ENCODE results near the gene THOC1.

The THOC1 gene

GRCh38 chr18:199768-200167 is 68.1 kb downstream of the THOC1 start:
- no peaks in the 10 kb centered on the region for H3K4me1 ChIP-seq (ENCODE audit: control insufficient read depth, insufficient read depth, low read length, poor library complexity, severe bottlenecking)
- peaks cover 41% of the 10 kb centered on the region for H3K36me3 ChIP-seq (ENCODE audit: control insufficient read depth, insufficient read depth, low read length)
- no peaks in the 10 kb centered on the region for H3K27me3 ChIP-seq (replicated peaks; ENCODE audit: control insufficient read depth, insufficient read depth, low read length, poor library complexity, severe bottlenecking)
- DNase-seq = no peak
- no peaks in the 10 kb centered on the region for H3K9me3 ChIP-seq (ENCODE audit: control insufficient read depth, low read length)
- no peak overlapping the region for H3K4me3 ChIP-seq (ENCODE audit: insufficient read depth, low read depth, low read length, poor library complexity, severe bottlenecking)
- H3K27ac ChIP-seq (ENCODE audit: insufficient read depth, low read length, poor library complexity, severe bottlenecking) = no peak overlapping the region

- Histone ChIP-seq H3K9me3 (ENCODE audit: control insufficient read depth, low read length) (no peaks in the 10 kb centered on the region), H3K36me3 (ENCODE audit: control insufficient read depth, insufficient read depth, low read length) (peaks cover 41% of the 10 kb centered on the region), H3K4me1 (ENCODE audit: control insufficient read depth, insufficient read depth, low read length, poor library complexity, severe bottlenecking) (no peaks in the 10 kb centered on the region), H3K27me3 (replicated peaks; ENCODE audit: control insufficient read depth, insufficient read depth, low read length, poor library complexity, severe bottlenecking) (no peaks in the 10 kb centered on the region), H3K27ac (ENCODE audit: insufficient read depth, low read length, poor library complexity, severe bottlenecking) (no peak overlapping the region), H3K4me3 (ENCODE audit: insufficient read depth, low read depth, low read length, poor library complexity, severe bottlenecking) (no peak overlapping the region)
- DNase-seq = no peak
Measured at GRCh38 chr18:199214-199613, 68.6 kb downstream of the THOC1 start.

- H3K36me3 ChIP-seq (ENCODE audit: control insufficient read depth, insufficient read depth, low read length) = peaks cover 28% of the 10 kb centered on the region
- H3K9me3 ChIP-seq (ENCODE audit: control insufficient read depth, low read length) = no peaks in the 10 kb centered on the region
- H3K27me3 ChIP-seq (replicated peaks; ENCODE audit: control insufficient read depth, insufficient read depth, low read length, poor library complexity, severe bottlenecking) = no peaks in the 10 kb centered on the region
- no peaks in the 10 kb centered on the region for H3K4me1 ChIP-seq (ENCODE audit: control insufficient read depth, insufficient read depth, low read length, poor library complexity, severe bottlenecking)
- H3K4me3 ChIP-seq (ENCODE audit: insufficient read depth, low read depth, low read length, poor library complexity, severe bottlenecking) = no peak overlapping the region
- no peak for DNase-seq
- H3K27ac ChIP-seq (ENCODE audit: insufficient read depth, low read length, poor library complexity, severe bottlenecking) = no peak overlapping the region
Measured at GRCh38 chr18:195651-196050, 72.2 kb downstream of the THOC1 start.

GRCh38 chr18:192801-193200 is 75.0 kb downstream of the THOC1 start:
- H3K9me3 ChIP-seq (ENCODE audit: control insufficient read depth, low read length) = no peaks in the 10 kb centered on the region
- DNase-seq = no peak

GRCh38 chr18:191725-192124 is 76.1 kb downstream of the THOC1 start:
- Histone ChIP-seq H3K4me1 (ENCODE audit: control insufficient read depth, insufficient read depth, low read length, poor library complexity, severe bottlenecking) (no peaks in the 10 kb centered on the region), H3K36me3 (ENCODE audit: control insufficient read depth, insufficient read depth, low read length) (peaks cover 3% of the 10 kb centered on the region), H3K27ac (ENCODE audit: insufficient read depth, low read length, poor library complexity, severe bottlenecking) (no peak overlapping the region), H3K4me3 (ENCODE audit: insufficient read depth, low read depth, low read length, poor library complexity, severe bottlenecking) (no peak overlapping the region), H3K9me3 (ENCODE audit: control insufficient read depth, low read length) (no peaks in the 10 kb centered on the region), H3K27me3 (replicated peaks; ENCODE audit: control insufficient read depth, insufficient read depth, low read length, poor library complexity, severe bottlenecking) (no peaks in the 10 kb centered on the region)
- no peak for DNase-seq

More at GRCh38 chr18:192801-193200, 75.0 kb downstream of the THOC1 start:
- Histone ChIP-seq H3K36me3 (ENCODE audit: control insufficient read depth, insufficient read depth, low read length) (peaks cover 14% of the 10 kb centered on the region), H3K4me1 (ENCODE audit: control insufficient read depth, insufficient read depth, low read length, poor library complexity, severe bottlenecking) (no peaks in the 10 kb centered on the region), H3K27ac (ENCODE audit: insufficient read depth, low read length, poor library complexity, severe bottlenecking) (no peak overlapping the region), H3K4me3 (ENCODE audit: insufficient read depth, low read depth, low read length, poor library complexity, severe bottlenecking) (no peak overlapping the region), H3K27me3 (replicated peaks; ENCODE audit: control insufficient read depth, insufficient read depth, low read length, poor library complexity, severe bottlenecking) (no peaks in the 10 kb centered on the region)

GRCh38 chr18:189254-189653 is 78.6 kb downstream of the THOC1 start:
- H3K36me3 ChIP-seq (ENCODE audit: control insufficient read depth, insufficient read depth, low read length) = peaks cover 8% of the 10 kb centered on the region
- H3K27ac ChIP-seq (ENCODE audit: insufficient read depth, low read length, poor library complexity, severe bottlenecking) = no peak overlapping the region
- no peaks in the 10 kb centered on the region for H3K9me3 ChIP-seq (ENCODE audit: control insufficient read depth, low read length)
- no peak overlapping the region for H3K4me3 ChIP-seq (ENCODE audit: insufficient read depth, low read depth, low read length, poor library complexity, severe bottlenecking)
- DNase-seq = no peak
- H3K4me1 ChIP-seq (ENCODE audit: control insufficient read depth, insufficient read depth, low read length, poor library complexity, severe bottlenecking) = no peaks in the 10 kb centered on the region
- no peaks in the 10 kb centered on the region for H3K27me3 ChIP-seq (replicated peaks; ENCODE audit: control insufficient read depth, insufficient read depth, low read length, poor library complexity, severe bottlenecking)

- H3K36me3 ChIP-seq (ENCODE audit: control insufficient read depth, insufficient read depth, low read length) = peaks cover 25% of the 10 kb centered on the region
- no peak for DNase-seq
- H3K27me3 ChIP-seq (replicated peaks; ENCODE audit: control insufficient read depth, insufficient read depth, low read length, poor library complexity, severe bottlenecking) = no peaks in the 10 kb centered on the region
- no peak overlapping the region for H3K27ac ChIP-seq (ENCODE audit: insufficient read depth, low read length, poor library complexity, severe bottlenecking)
- no peak overlapping the region for H3K4me3 ChIP-seq (ENCODE audit: insufficient read depth, low read depth, low read length, poor library complexity, severe bottlenecking)
- H3K9me3 ChIP-seq (ENCODE audit: control insufficient read depth, low read length) = no peaks in the 10 kb centered on the region
- H3K4me1 ChIP-seq (ENCODE audit: control insufficient read depth, insufficient read depth, low read length, poor library complexity, severe bottlenecking) = no peaks in the 10 kb centered on the region
Measured at GRCh38 chr18:183769-184168, 84.1 kb downstream of the THOC1 start.

DNA sequence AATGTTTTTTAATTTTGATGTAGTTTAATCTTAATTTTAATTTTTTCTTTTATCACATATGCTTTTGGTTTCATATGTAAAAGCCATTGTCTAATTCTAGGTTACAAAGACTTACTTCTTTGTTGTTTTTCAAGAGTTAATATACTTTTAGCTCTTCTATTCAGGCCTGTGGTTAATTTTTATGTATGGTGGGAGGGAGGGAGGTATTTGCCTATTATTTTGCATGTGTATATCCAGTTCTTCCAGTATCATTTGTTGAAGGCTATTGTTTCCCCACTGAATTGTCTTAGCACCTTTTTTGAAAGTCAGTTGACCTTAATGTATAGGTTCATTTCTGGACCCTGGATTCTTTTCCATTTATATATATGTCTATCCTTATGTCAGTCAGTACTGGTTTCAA is 86.1 kb downstream of the THOC1 start:
- no peaks in the 10 kb centered on the region for H3K4me1 ChIP-seq (ENCODE audit: control insufficient read depth, insufficient read depth, low read length, poor library complexity, severe bottlenecking)
- DNase-seq = no peak

DNA sequence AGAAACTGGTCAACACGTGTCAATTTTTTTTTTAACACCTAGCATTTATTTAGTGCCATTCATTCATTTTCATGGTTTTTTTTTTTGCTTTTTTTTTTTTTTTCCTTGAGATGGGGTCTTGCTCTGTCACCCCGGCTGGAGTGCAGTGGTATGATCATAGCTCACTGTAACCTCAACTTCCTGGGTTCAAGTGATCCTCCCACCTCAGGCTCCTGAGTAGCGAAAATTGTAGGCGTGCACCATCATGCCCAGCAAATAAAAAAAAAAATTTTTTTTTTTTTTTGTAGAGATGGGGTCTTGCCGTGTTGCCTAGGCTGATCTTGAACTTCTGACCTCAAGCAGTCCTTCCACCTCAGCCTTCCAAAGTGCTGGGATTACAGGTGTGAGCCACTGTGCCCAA is 88.3 kb downstream of the THOC1 start:
- no peak overlapping the region for H3K27ac ChIP-seq (ENCODE audit: insufficient read depth, low read length, poor library complexity, severe bottlenecking)
- DNase-seq = no peak
- peaks cover 20% of the 10 kb centered on the region for H3K36me3 ChIP-seq (ENCODE audit: control insufficient read depth, insufficient read depth, low read length)
- no peaks in the 10 kb centered on the region for H3K27me3 ChIP-seq (replicated peaks; ENCODE audit: control insufficient read depth, insufficient read depth, low read length, poor library complexity, severe bottlenecking)
- no peaks in the 10 kb centered on the region for H3K9me3 ChIP-seq (ENCODE audit: control insufficient read depth, low read length)
- H3K4me1 ChIP-seq (ENCODE audit: control insufficient read depth, insufficient read depth, low read length, poor library complexity, severe bottlenecking) = no peaks in the 10 kb centered on the region
- no peak overlapping the region for H3K4me3 ChIP-seq (ENCODE audit: insufficient read depth, low read depth, low read length, poor library complexity, severe bottlenecking)

More for the DNA sequence above, 86.1 kb downstream of the THOC1 start:
- Histone ChIP-seq H3K4me3 (ENCODE audit: insufficient read depth, low read depth, low read length, poor library complexity, severe bottlenecking) (no peak overlapping the region), H3K27me3 (replicated peaks; ENCODE audit: control insufficient read depth, insufficient read depth, low read length, poor library complexity, severe bottlenecking) (no peaks in the 10 kb centered on the region), H3K36me3 (ENCODE audit: control insufficient read depth, insufficient read depth, low read length) (peaks cover 25% of the 10 kb centered on the region), H3K27ac (ENCODE audit: insufficient read depth, low read length, poor library complexity, severe bottlenecking) (no peak overlapping the region), H3K9me3 (ENCODE audit: control insufficient read depth, low read length) (no peaks in the 10 kb centered on the region)

DNA sequence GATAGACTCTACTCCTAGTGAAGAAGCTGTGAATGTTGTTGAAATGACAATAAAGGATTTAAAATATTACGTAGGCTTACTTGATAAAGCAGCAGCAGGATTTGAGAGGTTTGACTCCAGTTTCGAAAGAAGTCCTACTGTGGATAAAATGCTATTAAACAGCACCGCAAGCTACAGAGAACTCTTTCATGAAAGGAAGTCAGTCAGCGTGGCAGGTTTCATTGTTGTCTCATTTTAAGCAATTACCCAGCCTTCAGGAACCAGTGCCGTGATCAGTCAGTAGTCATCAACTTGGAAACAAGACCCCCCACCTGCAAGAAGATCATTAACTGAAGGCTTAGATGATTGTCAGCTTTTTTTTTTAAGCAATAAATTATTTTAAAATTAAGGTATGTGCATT is 95.5 kb downstream of the THOC1 start:
- no peaks in the 10 kb centered on the region for H3K4me1 ChIP-seq (ENCODE audit: control insufficient read depth, insufficient read depth, low read length, poor library complexity, severe bottlenecking)
- H3K27ac ChIP-seq (ENCODE audit: insufficient read depth, low read length, poor library complexity, severe bottlenecking) = no peak overlapping the region
- no peaks in the 10 kb centered on the region for H3K9me3 ChIP-seq (ENCODE audit: control insufficient read depth, low read length)
- H3K27me3 ChIP-seq (replicated peaks; ENCODE audit: control insufficient read depth, insufficient read depth, low read length, poor library complexity, severe bottlenecking) = no peaks in the 10 kb centered on the region
- H3K36me3 ChIP-seq (ENCODE audit: control insufficient read depth, insufficient read depth, low read length) = peaks cover 6% of the 10 kb centered on the region
- no peak for DNase-seq
- H3K4me3 ChIP-seq (ENCODE audit: insufficient read depth, low read depth, low read length, poor library complexity, severe bottlenecking) = no peak overlapping the region

Measured in effector memory CD4-positive, alpha-beta T cell (primary cell).